DMS 273 (cell line): ENCODE results near the gene ETFA.

ENCODE experiments used
- DNase-seq: peaks from one replicate; lab custom pipeline; 2025; ENCODE audit not compliant: unreplicated experiment; lab: John Stamatoyannopoulos, UW

The ETFA gene

GRCh38 chr15:76199106-76200082 is 111.9 kb downstream of the ETFA start:
- no peak for DNase-seq

GRCh38 chr15:76198456-76199105 is 112.7 kb downstream of the ETFA start:
- DNase-seq, result no peak

DNA sequence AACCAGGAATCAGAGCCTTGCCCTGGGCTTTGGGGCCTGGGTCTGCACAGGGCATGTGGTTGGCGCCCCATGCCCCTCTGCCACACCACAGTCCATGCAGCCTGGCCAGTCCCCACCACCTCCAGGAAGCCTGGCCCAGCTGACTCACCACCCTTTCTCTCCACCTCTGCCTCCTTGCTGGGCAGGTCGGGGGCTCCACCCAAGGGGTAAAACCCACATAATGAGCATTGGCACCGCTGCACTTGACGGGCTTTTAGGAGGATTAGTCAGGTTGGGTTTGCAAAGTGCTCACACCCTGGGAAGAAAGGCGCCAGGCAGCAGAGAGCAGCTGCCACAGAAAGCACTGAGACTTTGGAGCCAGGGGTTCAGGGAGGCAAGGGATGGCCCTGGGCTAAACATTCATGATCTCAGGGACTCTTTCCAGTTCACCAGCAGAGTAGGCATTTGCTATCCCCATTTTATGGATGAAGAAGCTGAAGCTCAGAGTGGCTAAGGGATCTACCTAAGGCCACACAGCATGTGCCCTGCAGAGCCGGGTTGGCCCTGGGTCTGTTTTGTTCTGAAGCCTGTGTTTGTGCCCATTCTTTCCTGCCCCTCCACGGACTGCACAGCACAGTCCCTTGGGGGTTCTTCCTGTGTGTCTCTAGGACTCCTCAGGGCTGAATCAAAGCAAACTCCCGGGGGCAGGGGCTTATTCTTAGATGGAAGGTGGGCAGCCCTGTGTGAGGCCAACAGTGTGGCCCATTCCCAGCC is 113.4 kb downstream of the ETFA start:
- DNase-seq, result peak; percentile 14

DNA sequence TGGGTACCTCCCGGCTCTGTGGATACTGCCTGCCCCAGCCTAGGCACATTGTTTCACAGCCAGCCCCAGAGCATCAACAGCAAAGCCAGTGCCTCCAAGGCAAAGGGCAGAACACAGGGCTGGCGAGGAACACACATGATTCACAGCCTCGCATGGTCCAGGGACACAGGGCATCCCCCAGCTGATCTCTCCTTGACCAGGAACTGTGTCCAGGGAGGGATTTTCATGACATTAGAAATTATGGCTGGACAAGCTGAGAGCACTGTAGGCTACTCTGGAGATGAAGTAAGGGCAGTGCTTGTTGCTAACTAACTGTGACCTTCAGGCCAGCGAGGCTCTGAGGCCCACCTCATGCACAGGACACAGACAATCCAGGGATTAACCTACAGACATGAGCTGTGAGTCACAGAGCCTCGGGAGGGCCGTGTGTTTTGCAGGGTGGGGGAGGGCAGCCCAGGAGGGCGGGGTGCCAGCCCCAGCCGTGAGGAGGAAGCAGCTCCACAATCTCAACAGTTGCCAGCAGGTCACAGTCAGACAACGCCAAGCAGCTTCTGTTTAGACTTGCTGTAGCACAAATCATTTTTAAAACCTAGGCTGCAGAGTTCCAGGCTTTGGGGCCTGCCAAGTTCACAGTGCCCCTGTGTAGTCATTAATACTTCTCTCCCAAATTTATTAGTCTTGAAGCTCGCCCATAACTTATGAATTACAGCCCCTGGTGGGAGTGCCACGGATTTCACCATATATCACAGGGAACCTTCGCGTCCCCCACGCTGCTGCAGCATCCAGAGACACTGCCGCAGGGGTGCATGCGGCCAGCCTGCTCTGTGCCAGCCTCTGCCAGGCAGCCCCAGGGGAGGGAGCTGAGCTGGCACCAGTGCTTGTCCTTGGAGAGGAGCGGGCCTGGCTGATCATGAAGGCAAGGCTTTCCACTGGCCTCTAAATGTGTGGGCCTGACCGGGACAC is 114.7 kb downstream of the ETFA start:
- peak; percentile 79 for DNase-seq

DNA sequence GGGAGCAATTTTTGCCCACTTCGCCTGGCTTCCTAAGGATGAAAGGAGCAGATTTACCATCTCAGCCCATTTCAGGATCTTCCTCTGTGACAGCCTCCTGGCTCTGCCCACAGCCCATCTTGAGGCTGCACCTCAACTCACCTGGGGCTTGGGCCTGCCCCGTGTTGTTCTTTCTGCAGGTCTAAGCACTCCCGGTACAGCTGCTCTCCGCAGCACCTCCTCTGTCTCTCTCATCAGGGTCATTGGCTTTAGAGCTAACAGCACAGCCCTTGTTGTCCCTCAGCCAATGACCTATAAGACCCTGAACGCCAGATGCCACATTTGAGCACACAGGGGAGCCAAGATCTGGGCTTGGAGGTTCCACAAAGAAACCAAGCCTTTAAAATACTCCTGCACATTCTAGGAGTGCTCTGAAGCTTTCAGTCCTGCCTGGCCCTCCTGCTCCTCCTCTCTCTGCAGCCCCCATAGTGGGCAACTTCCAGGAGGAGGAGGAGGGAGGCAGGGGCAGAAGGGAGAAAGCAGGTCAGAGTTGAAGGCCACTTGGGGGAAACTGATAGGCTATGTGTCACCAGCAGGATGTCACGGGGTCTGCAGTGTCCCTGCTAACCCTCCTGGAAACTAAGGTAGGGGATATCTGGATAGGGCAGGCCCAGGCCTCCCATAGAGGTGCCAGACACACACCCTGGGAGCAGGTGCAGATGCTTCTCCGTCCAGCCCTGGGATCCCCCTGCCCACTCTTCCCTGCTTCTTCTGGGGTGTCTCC is 115.6 kb downstream of the ETFA start:
- no peak for DNase-seq

DNA sequence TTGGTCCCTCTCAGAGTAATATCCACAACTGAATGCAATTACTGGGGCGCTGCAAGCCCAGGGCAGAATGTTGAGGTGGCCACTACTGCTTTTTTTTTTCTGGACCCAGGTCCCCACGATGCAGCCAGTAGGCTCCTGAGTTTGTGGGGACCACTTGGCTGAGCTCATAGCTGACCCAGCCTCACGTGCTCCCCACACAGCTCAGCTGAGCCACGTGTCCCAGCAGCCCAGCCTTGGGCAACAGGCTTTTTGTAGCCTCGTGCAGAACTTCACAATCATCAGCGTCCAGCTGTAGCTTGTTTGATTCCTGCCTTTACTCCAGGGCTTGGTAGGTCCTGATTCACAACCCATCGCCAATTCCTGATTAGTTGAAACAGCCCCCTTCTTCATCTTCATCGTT is 117.3 kb downstream of the ETFA start:
- no peak for DNase-seq

DNA sequence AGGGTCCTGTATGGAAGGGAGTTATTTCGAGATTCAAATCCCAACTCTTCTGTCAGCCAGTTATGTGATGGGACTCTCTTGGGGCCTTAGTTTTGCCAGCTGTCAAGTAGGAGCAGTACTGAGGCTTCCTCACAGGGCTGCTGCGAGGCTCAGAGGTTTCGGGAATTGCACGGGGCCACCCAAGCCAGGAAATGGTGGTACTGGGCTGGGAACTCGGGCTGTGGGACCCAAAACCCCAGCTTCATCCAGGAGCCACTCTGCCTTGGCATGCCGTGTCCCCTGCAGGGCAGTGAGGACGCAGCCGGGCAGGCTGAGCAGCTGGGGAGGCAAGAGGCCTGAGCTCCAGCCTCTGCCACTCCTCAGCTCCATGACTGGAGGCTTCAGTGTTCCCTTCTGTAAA is 118.6 kb downstream of the ETFA start:
- DNase-seq, result peak; percentile 10

GRCh38 chr15:76191539-76192244 is 119.6 kb downstream of the ETFA start:
- no peak for DNase-seq

- peak; percentile 91 for DNase-seq
These were observed 120.3 kb downstream of the ETFA start for GRCh38 chr15:76190751-76191538.

DNA sequence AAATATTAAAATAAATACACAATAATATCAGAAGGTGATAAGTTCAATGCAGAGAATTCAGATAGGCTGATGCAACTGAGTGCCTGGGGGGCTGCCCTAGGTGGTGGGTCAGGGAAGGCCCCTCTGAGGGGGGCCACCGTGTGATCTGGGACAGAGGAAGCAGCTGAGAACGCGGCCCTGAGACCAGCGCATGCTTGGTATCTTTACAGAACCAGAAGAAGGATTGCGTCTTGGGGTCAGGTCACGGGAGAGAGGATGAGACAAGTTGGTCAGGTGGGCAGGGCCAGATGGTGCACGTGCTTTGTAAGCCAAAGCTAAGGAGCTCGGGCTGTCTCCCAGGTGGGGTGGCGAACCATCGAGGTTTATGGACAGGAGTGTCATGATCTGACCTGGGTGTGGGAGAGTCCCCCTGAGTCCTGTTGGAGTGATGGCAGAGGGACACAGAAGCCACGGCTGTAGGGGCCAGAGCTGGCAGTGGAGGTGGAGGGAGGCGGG is 121.2 kb downstream of the ETFA start:
- no peak for DNase-seq

GRCh38 chr15:76189106-76189505 is 122.2 kb downstream of the ETFA start:
- DNase-seq, result no peak

DNA sequence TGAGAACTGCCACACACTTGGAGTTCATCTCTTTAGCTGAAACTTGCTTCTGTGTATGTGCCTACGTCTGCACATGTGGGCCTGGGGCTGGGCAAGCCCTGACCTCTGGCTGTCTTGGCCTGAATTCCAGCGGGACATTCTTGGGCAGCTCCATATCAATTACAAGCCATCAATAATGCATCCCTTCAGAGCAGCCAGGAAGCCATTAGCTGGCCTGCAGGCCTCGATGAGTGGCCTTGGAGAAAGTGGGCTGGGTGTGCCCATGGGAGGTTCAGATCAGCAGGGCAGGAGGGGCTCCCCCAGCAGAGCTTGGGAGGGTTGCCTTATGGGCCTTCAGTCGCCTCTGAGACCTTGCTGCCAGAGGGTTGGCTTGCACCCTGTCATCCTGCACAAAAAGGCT is 124.1 kb downstream of the ETFA start:
- no peak for DNase-seq

GRCh38 chr15:76185716-76186115 is 125.6 kb downstream of the ETFA start:
- peak; percentile 68 for DNase-seq

DNA sequence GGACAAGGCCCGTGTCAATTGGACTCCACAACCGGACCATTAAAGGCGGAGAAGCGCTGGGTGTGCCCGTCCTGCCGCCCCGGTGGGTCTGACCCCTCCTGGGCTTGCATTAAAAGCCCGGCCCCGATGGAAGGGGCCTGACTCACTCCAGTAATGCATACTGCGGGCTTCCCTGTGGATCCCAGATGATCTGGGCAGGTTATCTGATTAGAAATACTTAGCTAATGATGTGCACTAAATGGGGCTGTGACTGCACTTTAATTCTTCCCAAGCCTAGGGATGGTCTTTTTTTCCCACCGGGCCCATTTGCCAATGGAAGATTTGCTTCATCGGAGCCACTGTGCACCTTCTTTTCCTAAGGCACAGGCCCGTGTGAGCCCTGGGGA is 126.6 kb downstream of the ETFA start:
- DNase-seq, result peak; percentile 51

- DNase-seq, result peak; percentile 51
These were observed 127.2 kb downstream of the ETFA start for GRCh38 chr15:76183930-76184649.

DNA sequence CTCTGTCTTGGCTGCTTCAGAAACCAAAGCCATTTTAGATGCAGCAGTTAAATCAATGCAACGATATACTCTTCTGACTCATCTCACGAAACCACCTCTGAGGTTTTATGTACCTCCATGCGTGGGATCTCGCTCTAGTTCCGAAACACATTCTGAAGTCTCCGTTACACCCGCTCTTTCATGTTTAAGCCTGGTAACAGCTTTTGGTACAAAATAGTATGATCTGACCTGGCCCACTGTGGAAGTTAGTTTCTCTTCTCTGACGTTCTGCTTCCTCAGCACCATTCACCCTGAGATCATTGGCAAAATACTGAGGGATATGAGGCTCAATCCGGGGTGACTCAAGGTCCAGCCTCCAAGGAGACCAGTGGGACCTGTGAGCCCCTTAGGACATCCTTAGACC is 129.6 kb downstream of the ETFA start:
- no peak for DNase-seq

DNA sequence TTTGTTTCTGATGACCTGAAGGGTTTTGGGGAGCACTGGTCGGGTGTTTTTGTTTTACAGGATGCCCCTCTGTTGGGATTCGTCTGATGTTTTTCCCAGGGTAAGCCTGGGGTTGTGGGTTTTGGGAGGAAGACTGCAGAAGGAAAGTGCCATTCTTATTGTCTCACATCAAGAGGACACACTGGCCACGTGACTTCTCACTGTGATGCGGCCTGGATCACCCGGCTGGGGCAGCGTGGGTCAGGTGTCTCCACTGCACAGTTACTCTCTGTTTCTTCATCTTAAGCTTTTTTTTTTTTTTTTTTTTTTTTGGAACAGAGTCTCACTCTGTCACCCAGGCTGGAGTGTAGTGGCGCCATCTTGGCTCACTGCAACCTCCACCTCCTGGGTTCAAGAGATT is 130.9 kb downstream of the ETFA start:
- no peak for DNase-seq
